Activated naive CD4-positive, alpha-beta T cell (primary cell): ENCODE results near the gene PIP5K1A.

Experiments
- DNase-seq, 4 experiments: peaks; one replicate each; lab custom pipeline; 2025; lab: John Stamatoyannopoulos, UW

The PIP5K1A gene

DNA sequence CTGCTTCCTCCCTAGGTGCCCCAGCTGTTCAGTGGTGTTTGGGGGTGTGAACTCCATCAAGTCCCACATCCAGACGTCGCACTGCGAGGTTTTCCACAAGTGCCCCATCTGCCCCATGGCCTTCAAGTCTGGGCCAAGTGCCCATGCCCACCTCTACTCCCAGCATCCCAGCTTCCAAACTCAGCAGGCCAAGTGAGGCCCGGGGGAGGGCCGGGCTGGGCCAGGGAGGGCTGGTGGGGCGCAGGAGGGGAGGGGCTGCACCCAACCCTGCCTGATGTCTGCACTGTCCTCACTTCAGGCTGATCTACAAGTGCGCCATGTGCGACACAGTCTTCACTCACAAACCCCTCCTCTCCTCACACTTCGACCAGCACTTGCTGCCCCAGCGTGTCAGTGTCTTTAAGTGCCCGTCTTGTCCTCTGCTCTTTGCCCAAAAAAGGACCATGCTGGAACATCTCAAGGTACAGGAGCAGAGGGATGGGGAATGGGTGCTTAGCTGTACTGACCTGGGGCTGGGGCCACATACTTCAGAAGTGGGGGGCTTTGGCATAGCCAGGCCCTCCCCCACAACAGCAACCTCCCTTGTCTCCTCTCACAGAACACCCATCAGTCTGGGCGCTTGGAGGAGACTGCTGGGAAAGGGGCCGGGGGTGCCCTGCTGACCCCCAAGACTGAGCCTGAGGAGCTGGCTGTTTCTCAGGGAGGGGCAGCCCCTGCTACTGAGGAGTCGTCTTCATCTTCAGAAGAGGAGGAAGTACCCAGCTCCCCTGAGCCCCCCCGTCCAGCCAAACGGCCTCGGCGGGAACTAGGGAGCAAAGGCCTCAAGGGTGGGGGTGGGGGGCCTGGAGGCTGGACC lies 91.0 kb downstream of the PIP5K1A start:
- no peak for DNase-seq

DNA sequence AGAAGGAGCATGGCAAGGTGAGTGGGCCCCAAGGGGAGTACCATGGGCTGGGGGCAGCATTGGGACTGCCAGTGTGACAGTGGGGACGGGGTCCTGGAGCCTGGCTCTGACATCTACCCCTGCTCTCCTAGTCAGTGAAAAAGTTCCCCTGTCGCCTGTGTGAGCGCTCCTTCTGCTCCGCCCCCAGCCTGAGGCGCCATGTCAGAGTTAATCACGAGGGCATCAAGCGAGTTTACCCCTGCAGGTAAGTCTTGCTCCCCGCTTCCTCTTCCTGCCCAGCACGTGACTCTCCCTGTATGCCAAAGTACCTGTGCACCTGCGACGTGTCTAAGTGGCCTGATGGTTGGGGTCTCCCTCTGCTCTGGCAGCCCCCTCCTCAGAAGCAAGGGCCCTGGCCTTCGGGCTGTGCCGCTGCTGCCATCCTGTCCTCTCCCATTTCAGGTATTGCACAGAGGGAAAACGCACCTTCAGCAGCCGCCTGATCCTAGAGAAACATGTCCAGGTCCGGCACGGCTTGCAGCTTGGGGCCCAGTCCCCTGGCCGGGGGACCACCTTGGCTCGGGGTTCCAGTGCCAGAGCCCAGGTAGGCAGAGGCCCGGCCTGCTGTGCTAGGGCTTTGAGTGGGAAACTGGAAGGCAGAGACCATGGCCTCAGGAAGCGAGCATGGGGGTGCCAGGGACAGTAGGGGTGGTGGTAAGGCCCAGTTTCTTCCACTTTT lies 91.8 kb downstream of the PIP5K1A start:
- DNase-seq = no peak

DNA sequence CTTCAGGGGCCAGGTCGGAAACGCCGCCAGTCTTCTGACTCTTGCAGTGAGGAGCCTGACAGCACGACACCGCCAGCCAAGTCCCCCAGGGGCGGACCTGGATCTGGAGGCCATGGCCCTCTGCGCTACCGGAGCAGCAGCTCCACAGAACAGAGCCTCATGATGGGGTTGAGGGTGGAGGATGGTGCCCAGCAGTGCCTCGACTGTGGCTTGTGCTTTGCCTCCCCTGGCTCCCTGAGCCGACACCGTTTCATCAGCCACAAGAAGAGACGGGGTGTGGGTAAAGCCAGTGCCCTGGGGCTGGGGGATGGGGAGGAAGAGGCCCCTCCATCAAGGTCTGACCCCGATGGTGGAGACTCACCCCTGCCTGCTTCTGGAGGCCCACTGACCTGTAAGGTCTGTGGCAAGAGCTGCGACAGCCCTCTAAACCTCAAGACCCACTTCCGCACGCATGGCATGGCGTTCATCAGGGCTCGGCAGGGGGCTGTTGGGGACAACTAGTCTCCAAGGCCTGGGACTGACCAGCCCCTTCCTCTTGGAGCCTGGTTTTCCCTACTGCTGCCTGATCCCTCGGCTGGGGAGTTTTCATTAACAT lies 92.5 kb downstream of the PIP5K1A start:
- no peak for DNase-seq

DNA sequence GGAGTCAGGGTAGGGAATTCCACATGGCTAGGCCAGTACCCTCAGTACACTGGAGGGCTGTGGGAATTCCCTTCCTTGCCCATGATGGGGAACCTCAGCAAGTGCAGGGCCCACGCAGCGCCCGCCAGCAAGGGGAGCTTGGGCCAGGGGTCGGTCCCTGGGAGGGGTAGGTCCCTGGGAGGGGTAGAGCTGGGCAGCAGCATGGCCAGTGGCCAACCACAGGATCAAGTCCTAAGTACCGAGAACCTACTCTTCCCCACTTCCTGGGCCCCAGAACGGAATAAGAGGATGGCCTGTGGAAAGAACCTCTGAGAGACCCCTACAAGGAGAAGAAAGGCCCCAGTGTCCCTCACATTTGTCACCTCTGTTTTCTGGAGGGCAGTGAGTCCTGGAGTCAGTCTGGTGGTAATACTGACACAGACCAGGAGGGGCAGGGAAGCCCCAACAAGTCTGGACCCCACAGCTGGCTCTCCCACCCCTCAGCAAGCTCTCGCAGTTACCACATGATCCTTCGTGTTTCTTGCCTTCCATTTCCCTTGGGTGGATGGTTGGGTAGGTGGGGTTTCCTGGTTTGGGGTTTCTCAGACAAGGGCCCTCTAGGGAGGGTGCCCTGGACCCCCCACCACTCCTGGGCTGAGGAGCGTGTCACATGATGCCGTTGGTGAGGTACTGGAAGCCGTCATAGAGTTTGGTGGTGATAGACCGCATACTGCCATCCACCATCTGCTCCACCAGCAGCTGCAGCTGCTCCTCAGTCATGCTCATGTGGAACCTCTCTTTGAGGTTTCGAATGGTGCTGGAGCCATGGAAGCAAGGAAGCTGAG lies 94.1 kb downstream of the PIP5K1A start:
- DNase-seq = no peak

DNA sequence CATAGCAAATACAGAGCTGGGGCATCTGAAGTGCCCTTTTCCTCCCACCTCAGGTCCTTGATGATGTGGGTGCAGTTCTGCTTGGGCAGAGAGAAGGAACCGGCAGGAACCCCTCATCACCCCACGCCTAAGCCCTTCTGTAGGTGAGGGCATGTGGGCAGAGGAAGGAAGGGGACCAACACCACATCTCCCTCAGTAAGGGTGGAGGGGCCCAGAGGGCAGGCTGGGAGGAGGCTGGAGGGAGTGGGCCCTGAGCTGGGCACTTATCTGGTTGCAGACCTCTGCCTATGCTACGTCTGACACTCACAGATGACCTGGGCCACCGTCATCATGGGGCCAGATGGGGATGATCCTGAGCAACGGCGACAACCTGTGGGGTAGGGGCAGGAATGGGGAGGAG lies 94.7 kb downstream of the PIP5K1A start:
- DNase-seq = no peak

DNA sequence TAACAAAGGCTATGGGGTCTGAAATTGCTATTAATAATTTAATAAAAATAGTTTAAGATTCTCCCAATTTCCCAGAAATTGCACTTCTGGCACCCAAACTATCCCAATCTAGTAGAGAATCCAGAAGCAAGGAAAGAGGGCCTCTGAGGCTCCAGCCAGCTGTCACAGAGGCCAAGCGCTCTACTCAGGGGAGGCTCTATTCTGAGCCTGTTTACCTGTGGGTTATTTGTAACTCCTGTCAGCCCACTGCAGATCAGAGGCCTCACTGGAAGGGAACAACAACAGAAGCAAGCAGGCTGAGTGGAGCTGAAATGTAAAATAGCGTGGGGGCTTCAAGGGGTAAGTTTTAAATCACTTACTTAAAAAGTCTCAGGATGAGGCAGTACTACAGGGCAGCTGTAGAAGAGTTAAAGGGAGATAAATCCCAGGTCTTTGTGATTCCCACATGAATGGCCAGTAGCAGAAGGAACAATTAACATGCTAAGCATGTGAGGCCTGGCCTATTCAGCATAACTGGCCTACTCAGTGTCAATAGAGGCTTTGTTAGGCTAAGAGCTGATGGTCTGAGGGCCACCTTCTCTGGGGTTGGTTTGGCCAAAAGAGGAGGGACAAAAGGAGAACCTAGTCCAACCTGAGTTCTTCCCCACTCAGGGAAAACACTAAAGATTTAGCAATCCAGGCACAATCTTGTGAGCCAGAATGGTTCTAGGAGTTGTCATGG lies 96.5 kb downstream of the PIP5K1A start:
- DNase-seq = no peak
